PC-9 (cell line): ENCODE results near the gene UVRAG.

Source experiments
- EZH2 ChIP-seq: fragments of 200-600 bp; sonication (generic); IDR thresholded peaks from 2 replicates; pipeline ENCODE4 v1.8.0; 2017; ENCODE audit warnings: antibody characterized with exemption, low read depth
- TF ChIP-seq, protein P1 (sequence below): fragments of 200-600 bp; sonication (generic); conservative IDR thresholded peaks from 2 replicates; pipeline ENCODE4 v1.6.1; 2017; ENCODE audit warnings: mixed run types, antibody characterized with exemption, mild to moderate bottlenecking, moderate library complexity

DNA sequence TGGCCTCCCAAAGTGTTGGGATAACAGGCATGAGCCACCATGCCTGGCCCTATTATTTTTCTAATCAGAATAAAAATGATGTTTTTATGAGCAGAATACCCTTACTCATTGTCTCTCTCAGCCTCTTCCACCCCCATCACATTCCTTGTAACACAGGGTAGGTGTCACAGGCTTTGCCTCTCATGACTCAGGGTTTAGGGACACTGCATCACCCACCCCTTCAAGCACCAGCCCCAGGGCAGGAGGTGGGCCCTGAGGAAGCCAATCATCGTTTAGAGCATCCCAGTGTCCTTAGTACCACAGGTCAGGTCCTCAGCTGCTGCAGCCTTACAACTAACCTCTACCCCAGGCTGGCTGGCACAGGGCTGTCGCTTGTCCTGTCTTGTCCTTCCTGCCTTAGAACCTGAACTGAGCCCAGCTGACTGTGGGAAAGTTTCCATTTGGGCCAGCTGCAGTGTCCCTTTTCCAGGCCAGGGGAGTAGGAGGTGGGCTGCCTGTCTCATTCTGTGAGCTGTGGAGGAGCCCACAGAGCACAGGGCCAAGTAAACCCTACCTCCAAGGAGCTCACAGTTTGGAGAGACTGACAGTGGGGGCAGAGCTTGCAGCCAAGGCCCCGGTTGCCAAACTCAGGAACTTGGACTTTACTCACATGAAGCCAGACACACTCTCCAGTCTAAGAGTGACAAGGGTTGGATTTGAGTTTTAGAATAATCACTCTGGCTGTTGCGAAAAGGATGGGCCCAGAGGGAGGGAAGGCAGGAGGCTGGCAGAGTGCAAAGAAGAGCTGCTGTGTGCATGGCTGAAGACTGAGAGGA lies 19.5 kb upstream of the UVRAG start:
- TF ChIP-seq, protein P1, sequence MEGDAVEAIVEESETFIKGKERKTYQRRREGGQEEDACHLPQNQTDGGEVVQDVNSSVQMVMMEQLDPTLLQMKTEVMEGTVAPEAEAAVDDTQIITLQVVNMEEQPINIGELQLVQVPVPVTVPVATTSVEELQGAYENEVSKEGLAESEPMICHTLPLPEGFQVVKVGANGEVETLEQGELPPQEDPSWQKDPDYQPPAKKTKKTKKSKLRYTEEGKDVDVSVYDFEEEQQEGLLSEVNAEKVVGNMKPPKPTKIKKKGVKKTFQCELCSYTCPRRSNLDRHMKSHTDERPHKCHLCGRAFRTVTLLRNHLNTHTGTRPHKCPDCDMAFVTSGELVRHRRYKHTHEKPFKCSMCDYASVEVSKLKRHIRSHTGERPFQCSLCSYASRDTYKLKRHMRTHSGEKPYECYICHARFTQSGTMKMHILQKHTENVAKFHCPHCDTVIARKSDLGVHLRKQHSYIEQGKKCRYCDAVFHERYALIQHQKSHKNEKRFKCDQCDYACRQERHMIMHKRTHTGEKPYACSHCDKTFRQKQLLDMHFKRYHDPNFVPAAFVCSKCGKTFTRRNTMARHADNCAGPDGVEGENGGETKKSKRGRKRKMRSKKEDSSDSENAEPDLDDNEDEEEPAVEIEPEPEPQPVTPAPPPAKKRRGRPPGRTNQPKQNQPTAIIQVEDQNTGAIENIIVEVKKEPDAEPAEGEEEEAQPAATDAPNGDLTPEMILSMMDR: no peak
- TF ChIP-seq EZH2: no peak
